NT2/D1 (cell line): ENCODE results near the gene EFCAB6.

Source experiments
- YY1 ChIP-seq: IDR thresholded peaks from 2 replicates; pipeline ENCODE4 v1.6.1; 2011; ENCODE audit not compliant: insufficient read length, insufficient read depth
- ZNF274 ChIP-seq: IDR thresholded peaks from 2 replicates; pipeline ENCODE4 v1.6.1; 2011; ENCODE audit warnings: mild to moderate bottlenecking, low read depth, low read length

DNA sequence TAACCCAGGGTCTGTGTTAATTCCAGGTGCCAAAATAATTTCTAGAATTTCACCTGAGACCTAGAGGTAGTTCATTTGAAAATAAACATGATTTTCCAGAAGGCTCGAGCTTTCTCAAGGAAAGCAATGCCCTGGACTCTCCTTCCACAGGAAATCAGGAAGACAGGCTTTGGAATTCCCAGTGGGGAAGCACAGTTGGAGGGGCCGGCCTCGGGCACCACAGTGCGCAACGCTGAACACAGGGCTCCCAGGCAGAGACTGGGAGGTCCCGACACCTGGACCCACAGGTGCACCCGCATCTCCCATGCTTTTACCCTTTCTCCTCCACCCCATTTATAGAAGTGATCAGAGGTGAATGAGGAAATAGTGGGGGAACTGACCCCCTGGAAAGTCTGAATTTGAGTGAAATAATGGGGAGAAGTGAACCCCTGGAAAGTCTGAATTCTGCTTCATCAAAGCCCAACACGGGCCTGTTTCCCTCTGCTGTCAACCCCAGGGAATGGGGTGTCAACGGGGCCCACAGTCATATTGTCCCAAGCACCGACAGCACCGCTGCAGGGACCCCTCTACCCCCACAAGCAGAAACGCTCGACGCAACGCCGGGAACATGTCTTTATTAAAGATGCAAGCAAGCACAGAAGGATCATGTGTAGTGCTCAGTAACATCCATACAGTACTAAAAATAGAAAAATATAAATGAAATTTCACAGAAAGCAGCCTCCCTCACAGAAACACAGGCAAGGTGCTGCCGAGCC is 12.0 kb upstream of the EFCAB6 start:
- no peak for TF ChIP-seq ZNF274
- no peak for TF ChIP-seq YY1
